GM19324 (cell line): ENCODE data around the gene HACL1.
A peak's percentile ranks its signal among the peaks of the same experiment; 100 is the strongest.

Source experiments
- ATAC-seq: cut with Tn5 transposase; IDR thresholded peaks from one replicate; pipeline ENCODE4 v1.9.1; 2021; ENCODE audit warnings: mild to moderate bottlenecking, moderate library complexity; ENCODE audit not compliant: unreplicated experiment, low FRiP score

HACL1 gene

GRCh38 chr3:15601399-15602145, at the start of gene HACL1, which contains the start of gene BTD:
Gene HACL1 (minus strand): TSS chr3:15601569. CDS start chr3:15601463, 106 bp downstream.
Gene BTD (plus strand): TSS chr3:15601745. CDS start chr3:15635440, 33,695 bp downstream.
- peak; percentile 95 for ATAC-seq

GRCh38 chr3:15649858-15650257, 48.5 kb upstream of the HACL1 start:
- ATAC-seq = no peak

- no peak for ATAC-seq
Measured at GRCh38 chr3:15649341-15649740, 48.0 kb upstream of the HACL1 start.

GRCh38 chr3:15647611-15648167, 46.3 kb upstream of the HACL1 start:
- peak; percentile 88 for ATAC-seq

GRCh38 chr3:15646851-15647511, 45.6 kb upstream of the HACL1 start:
- ATAC-seq = peak; percentile 14

- ATAC-seq = no peak
Measured at GRCh38 chr3:15645740-15646501, 44.6 kb upstream of the HACL1 start.

- no peak for ATAC-seq
Measured at GRCh38 chr3:15645246-15645645, 43.9 kb upstream of the HACL1 start.

- no peak for ATAC-seq
Measured at GRCh38 chr3:15638891-15639262, 37.5 kb upstream of the HACL1 start.

GRCh38 chr3:15638193-15638890, 37.0 kb upstream of the HACL1 start:
- no peak for ATAC-seq

GRCh38 chr3:15637131-15637951, 36.0 kb upstream of the HACL1 start:
- no peak for ATAC-seq

GRCh38 chr3:15636028-15636709, 34.8 kb upstream of the HACL1 start:
- ATAC-seq = no peak

- ATAC-seq = no peak
Measured at GRCh38 chr3:15635121-15635661, 33.8 kb upstream of the HACL1 start.

- no peak for ATAC-seq
Measured at GRCh38 chr3:15634671-15635070, 33.3 kb upstream of the HACL1 start.

GRCh38 chr3:15633766-15634598, 32.6 kb upstream of the HACL1 start:
- no peak for ATAC-seq

- no peak for ATAC-seq
Measured at GRCh38 chr3:15633159-15633558, 31.8 kb upstream of the HACL1 start.

GRCh38 chr3:15632212-15632580, 30.8 kb upstream of the HACL1 start:
- no peak for ATAC-seq

- ATAC-seq = no peak
Measured at GRCh38 chr3:15631426-15632211, 30.2 kb upstream of the HACL1 start.
